ENCODE data around the gene PLA2G4A. TPM values are rescaled to one million over a fixed set of nuclear protein-coding genes. Genes with fewer than 3 reads are reported as not detected.

Gene PLA2G4A
- total RNA-seq, 4 donors from 2014 or later, result 7.9 to 13.4 (median 9.5) TPM

- TF ChIP-seq CTCF (IDR thresholded peaks at IDR 0.05; ENCODE audit: low read depth), result no peak
Measured at GRCh38 chr1:186977266-186977957, 148.7 kb downstream of the PLA2G4A start.

DNA sequence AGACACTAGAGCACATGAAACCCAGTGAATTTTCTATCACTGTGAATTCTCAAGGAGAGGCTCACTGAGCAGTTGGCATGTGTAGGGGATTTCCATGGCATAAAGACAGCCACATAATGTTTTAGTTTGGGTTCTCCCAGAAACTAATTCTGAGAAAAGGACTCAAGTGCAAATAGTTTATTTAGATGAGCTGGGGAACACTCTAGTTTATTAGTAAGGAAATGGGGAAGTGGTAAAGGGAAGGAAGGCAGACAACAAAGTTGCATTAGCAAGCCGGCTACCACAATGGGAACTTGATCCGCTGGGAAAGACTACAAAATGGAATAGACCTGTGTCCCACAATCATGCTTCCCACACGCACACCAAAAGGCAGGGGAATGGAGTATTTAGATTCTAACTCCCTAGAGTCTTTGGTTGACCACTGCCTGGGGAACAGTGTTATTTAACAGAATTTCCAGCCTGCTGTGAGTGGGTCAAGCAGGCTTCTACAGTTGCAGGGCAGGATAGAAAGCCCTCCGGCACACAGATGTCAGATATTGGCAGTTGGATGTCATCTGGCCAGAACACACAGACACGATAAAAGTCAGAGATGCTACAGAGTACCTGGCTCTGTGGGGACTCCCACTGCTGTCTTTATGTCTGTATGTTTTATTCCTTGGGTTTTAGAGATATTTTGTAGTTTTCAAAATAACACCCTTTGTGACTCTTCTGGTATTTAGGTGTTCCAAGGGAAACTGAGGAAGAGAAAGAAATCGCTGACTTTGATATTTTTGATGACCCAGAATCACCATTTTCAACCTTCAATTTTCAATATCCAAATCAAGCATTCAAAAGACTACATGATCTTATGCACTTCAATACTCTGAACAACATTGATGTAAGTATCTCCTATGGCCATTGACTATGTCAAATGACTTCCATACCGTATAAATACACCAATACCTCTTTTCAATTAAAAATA lies 150.1 kb downstream of the PLA2G4A start:
- no peak for TF ChIP-seq CTCF (IDR thresholded peaks at IDR 0.05; ENCODE audit: low read depth)

DNA sequence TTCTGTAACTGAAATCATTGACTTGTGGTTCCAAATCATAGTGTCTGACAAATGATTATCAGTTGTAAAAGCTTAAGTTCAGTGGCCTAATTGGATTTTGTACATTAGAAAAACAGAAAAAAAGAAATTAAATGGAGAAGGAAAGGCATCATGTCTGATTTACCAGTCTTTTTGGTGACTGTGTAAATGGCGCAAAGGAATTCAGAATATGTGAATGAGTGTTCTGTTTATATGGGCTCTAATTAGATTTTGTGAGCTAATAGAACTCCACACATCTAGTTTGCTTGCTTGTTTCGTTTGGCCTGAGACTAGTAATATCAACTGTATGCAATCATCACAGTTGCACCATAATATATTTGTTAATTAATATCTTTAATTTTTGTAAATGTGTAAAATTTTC lies 151.7 kb downstream of the PLA2G4A start:
- TF ChIP-seq CTCF (IDR thresholded peaks at IDR 0.05; ENCODE audit: low read depth), result no peak

DNA sequence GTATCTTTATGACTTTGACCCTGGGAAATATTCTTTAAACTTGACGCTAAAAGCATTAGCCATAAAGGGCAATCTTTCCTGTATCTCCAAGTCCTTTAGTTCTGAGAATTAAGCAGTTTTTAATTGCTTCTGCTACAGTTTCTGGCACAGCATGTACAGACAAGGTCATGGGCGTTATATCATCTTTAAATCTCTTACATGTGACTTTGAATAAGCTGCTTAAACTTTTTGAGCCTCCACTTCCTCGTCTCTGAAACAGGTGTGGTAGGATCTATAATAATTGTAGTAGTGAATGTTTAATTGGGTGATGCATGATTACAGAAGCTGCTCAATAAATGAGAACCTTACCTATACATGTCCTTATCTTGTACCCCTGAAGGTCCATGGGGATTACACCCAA lies 153.4 kb downstream of the PLA2G4A start:
- TF ChIP-seq CTCF (IDR thresholded peaks at IDR 0.05; ENCODE audit: low read depth), result no peak

- TF ChIP-seq CTCF (IDR thresholded peaks at IDR 0.05; ENCODE audit: low read depth), result no peak
Measured at GRCh38 chr1:186983327-186983726, 154.6 kb downstream of the PLA2G4A start.

DNA sequence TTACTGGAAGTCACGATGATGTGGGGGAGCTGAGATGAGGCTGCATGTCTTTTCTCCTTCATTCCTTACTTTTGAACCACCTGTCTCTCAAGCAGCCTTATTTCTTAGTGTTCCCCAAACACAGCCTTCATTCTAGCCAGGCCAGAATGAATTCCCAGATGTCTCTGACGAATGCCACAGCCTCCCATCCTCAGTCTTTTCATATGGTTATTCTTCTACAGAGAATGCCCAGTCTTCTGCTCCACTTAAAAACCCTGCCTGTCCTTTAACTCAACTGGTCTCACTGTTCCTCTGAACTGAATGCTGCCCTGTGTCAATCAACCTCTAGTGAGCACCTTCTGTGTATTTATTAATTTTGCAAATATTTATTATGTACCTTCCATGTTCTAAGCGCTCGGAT lies 156.2 kb downstream of the PLA2G4A start:
- TF ChIP-seq CTCF (IDR thresholded peaks at IDR 0.05; ENCODE audit: low read depth), result no peak

DNA sequence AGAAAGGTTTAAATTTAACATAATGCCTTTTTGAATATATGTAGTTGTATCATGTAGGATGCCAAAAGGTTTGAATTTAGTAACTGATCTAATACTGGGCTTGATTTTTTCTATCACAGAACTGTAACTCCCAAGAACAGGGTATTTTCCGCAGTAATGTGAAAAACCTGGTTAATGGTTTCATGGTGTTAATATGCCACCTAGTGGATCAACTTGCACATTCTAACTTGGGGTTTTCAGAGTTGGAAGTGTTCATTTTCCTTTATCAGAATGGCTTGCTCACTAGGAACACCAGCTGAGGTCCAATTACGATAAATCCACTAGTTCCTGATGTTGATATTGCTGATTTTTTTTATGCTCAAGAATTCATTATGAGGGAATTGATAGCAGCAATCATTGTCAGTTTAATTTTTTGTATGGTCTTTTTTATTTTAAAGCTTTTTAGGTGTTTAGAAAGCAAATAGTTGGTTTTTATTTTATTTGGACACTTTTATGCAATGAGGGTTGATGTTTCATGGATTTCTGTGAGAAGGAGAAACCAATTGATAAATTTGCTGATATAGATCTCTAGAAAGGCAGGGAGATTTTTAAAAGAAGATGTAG lies 157.2 kb downstream of the PLA2G4A start:
- no peak for TF ChIP-seq CTCF (IDR thresholded peaks at IDR 0.05; ENCODE audit: low read depth)
